DMS79 (cell line): Measurements from ENCODE around the gene LPP.

Experiments used
- DNase-seq: peaks from one replicate; lab custom pipeline; 2025; lab: John Stamatoyannopoulos, UW

The LPP gene

GRCh38 chr3:188881954-188882641, 728.1 kb downstream of the LPP start:
- DNase-seq, result no peak

- no peak for DNase-seq
These were observed 730.5 kb downstream of the LPP start for GRCh38 chr3:188884299-188885043.

GRCh38 chr3:188888321-188889053, 734.5 kb downstream of the LPP start:
- no peak for DNase-seq

- no peak for DNase-seq
These were observed 735.1 kb downstream of the LPP start for GRCh38 chr3:188889054-188889491.

- DNase-seq, result no peak
These were observed 736.8 kb downstream of the LPP start for GRCh38 chr3:188890572-188891270.

GRCh38 chr3:188899881-188900280, 745.9 kb downstream of the LPP start:
- no peak for DNase-seq

- DNase-seq, result no peak
These were observed 746.5 kb downstream of the LPP start for GRCh38 chr3:188900421-188900951.

GRCh38 chr3:188901126-188901525, 747.2 kb downstream of the LPP start:
- DNase-seq, result no peak

- no peak for DNase-seq
These were observed 747.8 kb downstream of the LPP start for GRCh38 chr3:188901671-188902287.

- DNase-seq, result no peak
These were observed 750.7 kb downstream of the LPP start for GRCh38 chr3:188904670-188905069.

GRCh38 chr3:188905547-188905946, 751.6 kb downstream of the LPP start:
- DNase-seq, result no peak

GRCh38 chr3:188906236-188906635, 752.3 kb downstream of the LPP start:
- DNase-seq, result peak; percentile 15

- no peak for DNase-seq
These were observed 754.3 kb downstream of the LPP start for GRCh38 chr3:188908002-188908850.

- DNase-seq, result no peak
These were observed 757.3 kb downstream of the LPP start for GRCh38 chr3:188911026-188911850.

GRCh38 chr3:188913084-188913483, 759.1 kb downstream of the LPP start:
- DNase-seq, result no peak

GRCh38 chr3:188914552-188914951, 760.6 kb downstream of the LPP start:
- DNase-seq, result no peak

- no peak for DNase-seq
These were observed 761.2 kb downstream of the LPP start for GRCh38 chr3:188915127-188915526.

GRCh38 chr3:188916934-188917401, 763.0 kb downstream of the LPP start:
- no peak for DNase-seq

- DNase-seq, result no peak
These were observed 764.1 kb downstream of the LPP start for GRCh38 chr3:188918093-188918492.

- DNase-seq, result no peak
These were observed 769.7 kb downstream of the LPP start for GRCh38 chr3:188923671-188924070.
